Activated CD8-positive, alpha-beta memory T cell treated with anti-CD3 and anti-CD28 coated beads, Interleukin-2, amount 50 U/mL, for 24 hours (primary cell): Measurements from ENCODE around the gene ZSWIM3.
A peak's percentile ranks its signal among the peaks of the same experiment; 100 is the strongest.

ENCODE experiments used
- DNase-seq: peaks from one replicate; pipeline ENCODE4 v3.0.0-alpha.2; 2020; ENCODE audit errors: extremely low read depth

The ZSWIM3 gene

DNA sequence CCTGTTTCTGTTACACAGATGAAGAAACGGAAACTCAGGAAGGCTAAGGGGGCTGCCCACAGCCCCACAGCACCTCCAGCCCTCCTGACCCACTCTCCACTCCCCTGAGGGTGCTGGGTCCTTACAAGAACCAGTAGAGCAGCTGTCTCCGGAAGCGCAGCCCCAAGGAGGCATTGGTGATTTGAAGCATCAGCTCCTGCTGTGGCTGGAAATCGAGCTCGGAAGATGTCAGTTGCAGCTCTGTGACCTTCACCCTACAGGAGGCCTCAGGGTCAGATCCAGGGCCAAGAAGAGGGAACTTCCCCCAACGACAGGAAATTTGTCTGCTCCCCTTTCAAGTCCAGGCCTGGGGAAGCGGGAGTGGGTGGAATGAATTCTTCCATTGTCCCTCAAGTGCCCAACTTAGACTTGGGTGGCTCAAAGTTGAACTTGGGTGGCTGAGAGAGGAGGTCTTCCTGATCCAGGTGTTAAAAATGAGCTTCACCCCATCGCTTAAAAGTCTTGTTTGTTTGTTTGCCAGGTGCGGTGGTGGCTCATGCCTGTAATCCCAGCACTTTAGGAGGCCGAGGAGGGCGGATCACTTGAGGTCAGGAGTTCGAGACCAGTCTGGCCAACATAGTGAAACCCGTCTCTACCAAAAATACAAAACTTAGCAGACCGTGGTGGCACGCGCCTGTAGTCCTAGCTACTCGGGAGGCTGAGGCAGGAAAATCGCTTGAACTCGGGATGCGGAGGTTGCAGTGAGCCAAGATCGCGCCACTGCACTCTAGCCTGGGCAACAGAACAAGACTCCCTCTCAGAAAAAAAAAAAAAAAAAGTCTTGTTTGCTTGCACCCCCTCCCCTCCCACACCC lies 52.6 kb downstream of the ZSWIM3 start:
- DNase-seq = no peak

- peak; percentile 88 for DNase-seq
Observed at GRCh38 chr20:45910670-45911485, 53.5 kb downstream of the ZSWIM3 start.

GRCh38 chr20:45911486-45912343 lies 54.3 kb downstream of the ZSWIM3 start, which contains the start of gene PLTP:
Gene PLTP, minus strand, starts transcription at chr20:45912155. Its CDS starts 703 bp downstream, at chr20:45911452.
- no peak for DNase-seq

GRCh38 chr20:45912344-45912682 lies 54.9 kb downstream of the ZSWIM3 start:
- DNase-seq = no peak

DNA sequence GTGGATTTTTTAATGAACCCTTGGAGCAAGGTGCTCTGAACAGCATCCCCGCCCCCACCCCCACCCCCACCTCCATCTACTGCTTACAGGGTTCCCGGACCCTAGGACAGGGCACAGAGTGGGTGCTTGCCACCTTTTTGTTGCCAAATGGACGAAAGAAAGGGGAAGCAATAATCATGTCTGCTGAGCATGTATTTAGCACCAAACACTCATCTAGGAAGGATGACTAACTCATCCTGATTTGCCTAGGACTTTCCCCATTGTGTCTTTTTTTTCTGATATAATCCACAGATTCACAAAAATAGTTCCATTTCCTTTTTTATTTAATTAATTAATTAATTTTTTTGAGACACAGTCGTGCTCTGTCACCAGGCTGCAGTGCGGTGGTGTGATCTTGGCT lies 55.7 kb downstream of the ZSWIM3 start:
- DNase-seq = no peak

DNA sequence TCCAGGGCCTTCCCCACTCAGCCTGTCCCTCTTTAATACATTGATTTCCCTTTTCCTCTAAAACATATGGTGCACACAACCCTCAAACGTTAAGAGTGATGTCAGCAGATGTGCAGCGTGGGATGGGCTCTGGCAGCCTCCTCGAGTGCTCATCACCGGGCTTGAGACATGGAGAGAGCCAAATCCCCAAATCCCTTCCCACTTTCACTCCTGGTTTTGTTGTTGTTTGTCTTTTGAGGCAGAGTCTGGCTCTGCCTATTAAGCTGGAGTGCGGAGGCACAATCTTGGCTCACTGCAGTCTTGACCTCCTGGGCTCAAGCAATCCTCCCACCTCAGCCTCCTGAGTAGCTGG lies 60.4 kb downstream of the ZSWIM3 start:
- DNase-seq = no peak

DNA sequence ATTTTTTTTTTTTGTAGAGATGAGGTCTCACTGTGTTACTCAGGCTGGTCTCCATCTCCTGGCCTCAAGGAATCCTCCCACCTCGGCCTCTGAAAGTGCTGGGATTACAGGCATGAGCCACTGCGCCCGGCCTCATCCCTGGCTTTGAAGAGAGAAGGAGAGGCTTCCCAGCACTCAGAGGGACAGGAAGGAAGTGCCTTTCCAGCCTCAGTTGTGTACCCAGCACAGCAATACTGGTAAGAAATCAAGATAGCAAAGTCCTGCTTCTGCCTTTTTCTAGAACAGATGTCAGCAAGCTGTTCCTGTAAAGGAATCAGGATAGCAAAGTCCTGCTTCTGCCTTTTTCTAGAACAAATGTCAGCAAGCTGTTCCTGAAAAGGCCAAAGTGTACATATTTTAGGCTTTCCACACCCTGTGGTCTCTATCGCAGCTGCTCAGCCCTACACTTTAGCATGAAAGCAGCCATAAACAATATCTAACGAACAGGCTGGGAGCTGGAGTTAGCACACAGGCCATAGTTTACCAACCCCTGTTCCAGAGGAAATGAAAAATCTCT lies 60.8 kb downstream of the ZSWIM3 start:
- no peak for DNase-seq

DNA sequence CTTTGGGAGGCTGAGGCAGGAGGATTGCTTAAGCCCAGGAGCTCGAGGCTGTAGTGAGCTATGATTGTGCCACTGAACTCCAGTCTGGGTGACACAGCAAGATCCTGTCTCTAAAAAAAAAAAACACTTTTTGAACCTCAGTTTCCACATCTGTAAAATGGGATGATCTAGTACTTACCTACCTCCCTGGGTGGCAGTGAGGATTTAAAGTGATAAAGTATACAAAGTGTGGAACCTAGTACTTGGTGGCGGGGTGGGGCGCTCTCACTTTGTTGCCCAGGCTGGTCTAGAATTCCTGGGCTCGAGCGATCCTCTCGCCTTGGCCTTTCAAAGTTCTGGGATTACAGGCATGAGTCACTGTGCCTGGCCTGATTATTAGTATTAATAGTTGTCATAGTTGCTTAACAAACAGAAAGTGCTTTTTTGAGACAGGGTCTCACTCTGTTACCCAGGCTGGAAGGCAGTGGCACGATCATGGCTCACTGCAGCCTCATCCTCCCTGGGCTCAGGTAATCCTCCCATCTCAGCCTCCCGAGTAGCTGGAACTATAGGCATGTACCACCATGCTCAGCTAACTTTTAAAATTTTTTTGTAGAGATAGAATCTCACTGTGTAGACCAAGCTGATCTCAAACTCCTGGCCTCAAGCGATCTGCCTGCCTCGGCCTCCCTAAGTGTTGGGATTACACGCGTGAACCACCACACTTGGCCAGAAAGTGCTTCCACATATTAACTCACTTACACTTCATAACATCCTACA lies 61.5 kb downstream of the ZSWIM3 start:
- DNase-seq = no peak

DNA sequence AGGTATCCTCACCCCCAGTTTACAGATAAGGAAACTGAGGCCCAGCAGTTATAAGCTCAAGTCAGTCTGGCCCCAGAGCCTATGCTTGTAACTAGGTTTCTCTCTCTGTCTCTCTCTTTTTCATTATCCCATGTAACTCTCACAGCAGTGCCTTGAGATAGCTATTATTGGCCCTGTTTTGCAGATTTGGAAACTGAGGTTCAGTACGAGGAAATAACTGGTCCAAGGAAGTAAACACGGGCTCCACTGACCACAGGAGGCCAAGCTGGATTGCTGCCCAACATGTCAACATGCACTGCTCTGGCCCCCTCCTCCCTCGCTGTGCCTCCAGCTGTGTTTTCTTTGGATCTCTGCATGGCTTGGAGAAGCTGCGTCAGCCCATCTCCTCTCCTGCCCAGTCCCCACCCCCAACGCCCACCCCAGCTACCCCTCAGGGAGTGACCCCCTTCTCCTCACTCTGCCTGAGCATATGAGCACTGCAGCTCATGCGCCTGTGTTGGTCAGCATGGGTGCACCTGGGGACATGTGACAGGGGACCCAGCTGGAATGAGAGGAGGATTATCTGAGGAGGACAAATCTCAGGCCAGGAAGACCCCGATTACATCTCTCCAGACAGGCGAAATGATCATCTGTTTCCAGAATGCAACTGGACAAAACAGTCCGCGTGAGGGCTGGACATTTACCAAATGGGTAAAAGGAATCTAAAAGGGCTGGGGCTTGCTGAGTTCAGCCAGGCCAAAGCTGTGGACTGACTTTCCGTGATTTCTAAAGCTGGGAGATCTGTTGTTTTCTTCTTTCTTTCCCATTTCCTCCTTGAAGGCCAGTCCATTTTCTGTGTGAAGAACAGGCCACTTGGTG lies 62.4 kb downstream of the ZSWIM3 start:
- no peak for DNase-seq

- no peak for DNase-seq
Observed at GRCh38 chr20:45920462-45921336, 63.3 kb downstream of the ZSWIM3 start.

- DNase-seq = no peak
Observed at GRCh38 chr20:45921337-45922189, 64.1 kb downstream of the ZSWIM3 start.

DNA sequence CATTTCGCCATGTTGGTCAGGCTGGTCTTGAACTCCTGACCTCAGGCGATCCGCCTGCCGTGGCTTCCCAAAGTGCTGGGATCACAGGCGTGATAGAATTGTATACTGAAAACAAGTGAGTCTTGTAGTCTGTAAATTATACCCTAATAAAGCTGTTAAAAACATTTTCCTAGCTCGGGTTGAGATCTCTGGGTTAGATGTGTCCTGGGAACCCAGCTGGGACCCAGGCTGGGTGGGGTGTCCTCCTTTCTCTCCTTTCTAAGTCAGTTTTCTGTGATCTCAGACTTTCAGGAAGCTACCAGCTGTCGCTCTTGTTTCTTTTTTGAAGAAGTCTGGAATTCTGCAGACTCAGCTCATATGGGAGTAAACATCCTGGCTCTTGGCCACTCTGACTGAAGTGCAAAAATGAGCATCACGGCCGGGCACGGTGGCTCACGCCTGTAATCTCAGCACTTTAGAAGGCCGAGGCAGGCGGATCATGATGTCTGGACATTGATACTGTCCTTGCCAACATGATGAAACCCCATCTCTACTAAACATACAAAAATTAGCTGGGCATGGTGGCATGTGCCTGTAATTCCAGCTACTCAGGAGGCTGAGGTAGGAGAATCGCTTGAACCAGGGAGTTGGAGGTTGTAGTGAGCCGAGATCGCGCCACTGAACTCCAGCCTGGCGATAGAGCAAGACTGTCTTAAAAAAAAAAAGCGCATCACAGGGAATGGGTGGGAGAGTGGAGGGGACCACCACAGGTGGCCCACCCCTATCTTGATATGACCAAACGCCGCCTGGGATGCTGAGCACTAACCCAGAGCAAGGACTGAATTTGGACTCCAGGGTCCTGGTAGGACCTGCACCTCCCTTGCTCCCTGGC lies 67.2 kb downstream of the ZSWIM3 start:
- DNase-seq = no peak

DNA sequence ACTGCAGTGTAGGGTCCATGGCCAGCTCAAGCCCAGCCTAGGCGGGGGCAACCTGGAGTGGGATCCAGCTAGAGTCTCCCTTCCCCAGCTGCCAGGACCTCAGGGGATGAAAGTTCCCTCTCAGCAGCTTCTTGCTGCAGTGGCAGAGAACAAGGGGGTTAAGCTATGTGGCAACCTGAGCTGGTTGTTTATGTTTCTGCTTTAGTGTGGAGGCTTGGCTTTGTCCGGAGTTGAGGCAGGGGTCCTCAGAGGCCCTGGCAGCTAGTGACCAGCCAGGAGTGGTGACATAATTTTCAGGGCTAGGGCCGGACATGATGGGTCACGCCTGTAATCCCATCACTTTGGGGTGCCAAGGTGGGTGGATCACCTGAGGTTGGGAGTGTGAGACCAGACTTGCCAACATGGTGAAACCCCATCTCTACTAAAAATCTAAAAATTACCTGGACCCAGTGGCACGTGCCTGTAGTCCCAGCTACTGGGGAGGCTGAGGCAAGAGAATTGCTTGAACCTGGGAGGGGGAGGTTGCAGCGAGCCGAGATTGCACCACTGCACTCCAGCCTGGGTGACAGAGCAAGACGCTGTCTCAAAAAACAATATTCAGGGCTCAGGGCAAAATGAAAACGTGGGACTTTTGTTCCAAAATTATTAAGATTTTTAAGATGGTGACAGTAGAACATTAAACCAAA lies 68.5 kb downstream of the ZSWIM3 start:
- no peak for DNase-seq

DNA sequence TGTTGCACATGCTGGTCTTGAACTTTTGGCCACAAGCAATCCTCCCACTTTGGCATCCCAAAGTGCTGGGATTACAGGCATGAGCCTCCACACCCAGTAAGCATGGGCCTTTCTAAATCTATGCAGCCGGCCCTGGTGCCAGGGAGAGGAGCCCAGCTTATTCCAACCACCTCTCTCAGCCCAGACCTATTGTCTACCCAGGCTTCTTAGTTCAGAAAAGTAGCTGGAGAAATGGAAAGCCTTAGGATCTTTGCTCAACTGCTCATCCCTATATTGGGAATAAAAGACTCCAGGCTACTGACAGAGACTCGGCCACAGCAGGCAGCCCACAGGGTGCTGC lies 69.3 kb downstream of the ZSWIM3 start:
- no peak for DNase-seq

DNA sequence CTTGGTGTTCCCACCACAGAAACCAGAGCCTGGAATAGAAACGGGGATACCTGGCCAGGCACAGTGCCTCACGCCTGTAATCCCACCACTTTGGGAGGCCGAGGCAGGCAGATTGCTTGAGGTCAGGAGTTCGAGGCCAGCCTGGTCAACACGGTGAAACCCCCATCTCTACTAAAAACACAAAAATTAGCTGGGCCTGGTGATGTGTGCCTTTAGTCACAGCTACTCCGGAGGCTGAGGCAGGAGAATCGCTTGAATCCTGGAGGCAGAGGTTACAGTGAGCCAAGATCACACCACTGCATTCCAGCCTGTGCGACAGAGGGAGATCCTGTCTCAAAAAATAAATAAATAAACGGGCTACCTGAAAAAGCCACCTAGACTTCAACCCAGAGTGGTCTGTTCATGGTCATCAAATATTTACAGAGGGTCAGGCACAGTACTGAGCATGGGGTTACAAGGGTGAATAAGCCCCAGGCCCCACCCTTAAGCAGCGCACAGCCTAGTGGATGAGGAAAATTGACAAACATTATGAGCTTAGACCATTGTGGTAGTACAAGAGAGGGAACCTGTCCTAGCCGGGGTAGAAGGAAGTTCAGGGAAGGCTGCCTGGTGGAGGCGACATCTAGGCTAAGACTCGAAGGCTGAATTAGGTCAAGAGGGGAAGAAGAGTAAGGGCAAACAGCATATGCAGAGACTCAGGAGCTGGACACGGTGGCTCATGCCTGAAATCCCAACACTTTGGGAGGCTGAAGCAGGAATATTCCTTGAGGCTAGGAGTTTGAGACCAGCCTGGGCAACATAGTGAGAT lies 69.9 kb downstream of the ZSWIM3 start:
- DNase-seq = no peak
